HG03342 (cell line): ENCODE data around the gene GAGE2A.
"Not testable (repeated sequence)": the region's sequence is repeated elsewhere in the genome, so short reads cannot be mapped to it uniquely, and the experiment has no call there.

Experiments
- ATAC-seq: cut with Tn5 transposase; IDR thresholded peaks from one replicate; pipeline ENCODE4 v1.9.1; 2021; ENCODE audit warnings: mild to moderate bottlenecking, moderate library complexity; ENCODE audit not compliant: unreplicated experiment

The GAGE2A gene, protein sequence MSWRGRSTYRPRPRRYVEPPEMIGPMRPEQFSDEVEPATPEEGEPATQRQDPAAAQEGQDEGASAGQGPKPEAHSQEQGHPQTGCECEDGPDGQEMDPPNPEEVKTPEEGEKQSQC

DNA sequence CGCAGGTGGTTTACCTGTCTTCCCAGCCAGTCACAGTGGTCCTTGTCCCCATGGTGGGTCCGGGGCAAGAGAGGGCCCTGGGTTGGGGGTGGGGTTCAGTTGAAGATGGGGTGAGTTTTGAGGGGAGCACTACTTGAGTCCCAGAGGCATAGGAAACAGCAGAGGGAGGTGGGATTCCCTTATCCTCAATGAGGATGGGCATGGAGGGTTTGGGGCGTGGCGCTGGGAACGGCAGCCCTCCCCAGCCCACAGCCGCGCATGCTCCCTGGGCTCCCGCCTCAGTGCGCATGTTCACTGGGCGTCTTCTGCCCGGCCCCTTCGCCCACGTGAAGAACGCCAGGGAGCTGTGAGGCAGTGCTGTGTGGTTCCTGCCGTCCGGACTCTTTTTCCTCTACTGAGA lies at the start of gene GAGE2A:
GAGE2A (plus strand) TSS at position 301 of the 400 bp plus-strand sequence. CDS start 1,155 bp downstream, outside the sequence.
- not testable (repeated sequence) for ATAC-seq

DNA sequence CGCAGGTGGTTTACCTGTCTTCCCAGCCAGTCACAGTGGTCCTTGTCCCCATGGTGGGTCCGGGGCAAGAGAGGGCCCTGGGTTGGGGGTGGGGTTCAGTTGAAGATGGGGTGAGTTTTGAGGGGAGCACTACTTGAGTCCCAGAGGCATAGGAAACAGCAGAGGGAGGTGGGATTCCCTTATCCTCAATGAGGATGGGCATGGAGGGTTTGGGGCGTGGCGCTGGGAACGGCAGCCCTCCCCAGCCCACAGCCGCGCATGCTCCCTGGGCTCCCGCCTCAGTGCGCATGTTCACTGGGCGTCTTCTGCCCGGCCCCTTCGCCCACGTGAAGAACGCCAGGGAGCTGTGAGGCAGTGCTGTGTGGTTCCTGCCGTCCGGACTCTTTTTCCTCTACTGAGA lies 47.9 kb upstream of the GAGE2A start, which contains the start of gene GAGE12D:
GAGE12D (plus strand) TSS at position 301 of the 400 bp plus-strand sequence. CDS start 1,155 bp downstream, outside the sequence.
- ATAC-seq = not testable (repeated sequence)

DNA sequence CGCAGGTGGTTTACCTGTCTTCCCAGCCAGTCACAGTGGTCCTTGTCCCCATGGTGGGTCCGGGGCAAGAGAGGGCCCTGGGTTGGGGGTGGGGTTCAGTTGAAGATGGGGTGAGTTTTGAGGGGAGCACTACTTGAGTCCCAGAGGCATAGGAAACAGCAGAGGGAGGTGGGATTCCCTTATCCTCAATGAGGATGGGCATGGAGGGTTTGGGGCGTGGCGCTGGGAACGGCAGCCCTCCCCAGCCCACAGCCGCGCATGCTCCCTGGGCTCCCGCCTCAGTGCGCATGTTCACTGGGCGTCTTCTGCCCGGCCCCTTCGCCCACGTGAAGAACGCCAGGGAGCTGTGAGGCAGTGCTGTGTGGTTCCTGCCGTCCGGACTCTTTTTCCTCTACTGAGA lies 38.3 kb upstream of the GAGE2A start, which contains the start of gene GAGE12E:
GAGE12E (plus strand) TSS at position 301 of the 400 bp plus-strand sequence. CDS start 1,155 bp downstream, outside the sequence.
- ATAC-seq = not testable (repeated sequence)

DNA sequence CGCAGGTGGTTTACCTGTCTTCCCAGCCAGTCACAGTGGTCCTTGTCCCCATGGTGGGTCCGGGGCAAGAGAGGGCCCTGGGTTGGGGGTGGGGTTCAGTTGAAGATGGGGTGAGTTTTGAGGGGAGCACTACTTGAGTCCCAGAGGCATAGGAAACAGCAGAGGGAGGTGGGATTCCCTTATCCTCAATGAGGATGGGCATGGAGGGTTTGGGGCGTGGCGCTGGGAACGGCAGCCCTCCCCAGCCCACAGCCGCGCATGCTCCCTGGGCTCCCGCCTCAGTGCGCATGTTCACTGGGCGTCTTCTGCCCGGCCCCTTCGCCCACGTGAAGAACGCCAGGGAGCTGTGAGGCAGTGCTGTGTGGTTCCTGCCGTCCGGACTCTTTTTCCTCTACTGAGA lies 28.8 kb upstream of the GAGE2A start, which contains the start of gene GAGE12F:
GAGE12F (plus strand) TSS at position 301 of the 400 bp plus-strand sequence. CDS start 1,155 bp downstream, outside the sequence.
- ATAC-seq = not testable (repeated sequence)

DNA sequence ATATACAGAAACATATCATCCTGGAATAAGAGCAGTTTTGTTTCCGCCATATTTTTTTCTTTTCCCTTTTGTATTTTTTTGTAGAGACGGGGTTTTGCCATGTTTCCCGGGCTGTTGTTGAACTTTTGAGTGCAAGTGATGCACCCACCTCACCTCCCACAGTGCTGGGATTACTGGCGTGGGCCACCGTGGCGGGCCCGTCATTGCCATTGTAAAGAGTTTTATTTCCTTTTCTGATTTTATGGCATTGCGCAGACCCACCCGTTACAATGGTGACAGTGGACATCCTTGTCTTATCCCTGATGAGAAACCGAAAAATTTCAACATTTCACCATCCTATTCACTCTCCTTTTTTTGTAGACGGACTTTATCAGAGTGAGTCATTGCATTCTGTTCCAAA lies 20.6 kb upstream of the GAGE2A start:
- ATAC-seq = not testable (repeated sequence)

DNA sequence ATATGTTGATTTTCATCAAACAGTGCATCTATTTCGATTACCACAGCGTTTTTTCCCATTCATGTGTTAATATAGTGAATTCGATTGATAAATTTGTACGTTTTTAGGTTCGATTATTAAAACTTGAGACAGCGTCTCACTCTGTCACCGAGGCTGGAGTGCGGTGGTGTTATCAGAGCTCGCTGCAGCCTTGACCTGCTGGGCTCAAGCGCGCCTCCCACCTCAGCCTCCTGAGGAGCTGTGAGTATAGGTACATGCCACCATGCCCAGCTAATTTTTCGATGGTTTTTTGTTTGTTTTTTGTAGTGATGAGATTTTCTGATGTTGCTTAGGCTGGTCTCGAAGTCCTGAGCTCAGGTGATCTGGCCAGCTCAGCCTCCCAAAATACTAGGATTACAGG lies 20.1 kb upstream of the GAGE2A start:
- not testable (repeated sequence) for ATAC-seq

DNA sequence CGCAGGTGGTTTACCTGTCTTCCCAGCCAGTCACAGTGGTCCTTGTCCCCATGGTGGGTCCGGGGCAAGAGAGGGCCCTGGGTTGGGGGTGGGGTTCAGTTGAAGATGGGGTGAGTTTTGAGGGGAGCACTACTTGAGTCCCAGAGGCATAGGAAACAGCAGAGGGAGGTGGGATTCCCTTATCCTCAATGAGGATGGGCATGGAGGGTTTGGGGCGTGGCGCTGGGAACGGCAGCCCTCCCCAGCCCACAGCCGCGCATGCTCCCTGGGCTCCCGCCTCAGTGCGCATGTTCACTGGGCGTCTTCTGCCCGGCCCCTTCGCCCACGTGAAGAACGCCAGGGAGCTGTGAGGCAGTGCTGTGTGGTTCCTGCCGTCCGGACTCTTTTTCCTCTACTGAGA lies 19.2 kb upstream of the GAGE2A start, which contains the start of gene GAGE12G:
GAGE12G (plus strand) TSS at position 301 of the 400 bp plus-strand sequence. CDS start 1,155 bp downstream, outside the sequence.
- not testable (repeated sequence) for ATAC-seq

DNA sequence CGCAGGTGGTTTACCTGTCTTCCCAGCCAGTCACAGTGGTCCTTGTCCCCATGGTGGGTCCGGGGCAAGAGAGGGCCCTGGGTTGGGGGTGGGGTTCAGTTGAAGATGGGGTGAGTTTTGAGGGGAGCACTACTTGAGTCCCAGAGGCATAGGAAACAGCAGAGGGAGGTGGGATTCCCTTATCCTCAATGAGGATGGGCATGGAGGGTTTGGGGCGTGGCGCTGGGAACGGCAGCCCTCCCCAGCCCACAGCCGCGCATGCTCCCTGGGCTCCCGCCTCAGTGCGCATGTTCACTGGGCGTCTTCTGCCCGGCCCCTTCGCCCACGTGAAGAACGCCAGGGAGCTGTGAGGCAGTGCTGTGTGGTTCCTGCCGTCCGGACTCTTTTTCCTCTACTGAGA lies 9.6 kb upstream of the GAGE2A start, which contains the start of gene GAGE12H:
GAGE12H (plus strand) TSS at position 301 of the 400 bp plus-strand sequence. CDS start 1,155 bp downstream, outside the sequence.
- not testable (repeated sequence) for ATAC-seq

DNA sequence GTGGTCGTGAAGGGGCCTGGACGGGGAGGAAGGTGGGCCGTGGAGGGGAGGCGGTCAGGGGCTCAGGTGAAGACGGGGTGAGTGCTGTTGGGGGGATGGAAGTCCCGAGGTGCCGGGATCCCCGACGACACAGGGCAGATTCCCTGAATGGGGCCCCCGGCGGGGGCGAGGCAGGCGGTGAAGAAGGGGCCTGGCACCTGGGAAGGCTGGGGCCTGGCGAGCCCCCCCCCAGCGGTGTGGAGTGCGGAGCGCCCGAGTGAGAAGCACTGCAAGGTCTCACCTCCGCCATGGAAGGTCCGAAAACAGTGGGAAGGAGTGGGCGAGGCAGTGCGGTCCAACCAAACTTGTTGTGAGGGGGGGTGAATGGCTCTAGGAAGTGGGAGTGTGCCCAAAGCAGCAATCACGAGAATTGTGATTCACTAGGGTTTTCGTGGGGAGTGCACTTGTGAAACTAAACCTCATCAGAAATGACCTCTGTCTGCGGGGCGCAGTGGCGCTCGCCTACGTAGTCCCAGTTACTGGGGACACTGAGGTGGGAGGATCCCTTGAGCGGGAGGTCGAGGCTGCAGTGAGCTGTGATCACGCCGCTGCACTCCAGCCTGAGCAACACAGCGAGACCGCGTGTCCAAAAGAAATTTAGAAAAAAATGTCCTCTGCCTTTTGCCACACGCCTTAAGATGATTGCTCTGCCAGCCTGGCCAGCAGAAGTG lies 628 bp downstream of the GAGE2A start:
- ATAC-seq = not testable (repeated sequence)

DNA sequence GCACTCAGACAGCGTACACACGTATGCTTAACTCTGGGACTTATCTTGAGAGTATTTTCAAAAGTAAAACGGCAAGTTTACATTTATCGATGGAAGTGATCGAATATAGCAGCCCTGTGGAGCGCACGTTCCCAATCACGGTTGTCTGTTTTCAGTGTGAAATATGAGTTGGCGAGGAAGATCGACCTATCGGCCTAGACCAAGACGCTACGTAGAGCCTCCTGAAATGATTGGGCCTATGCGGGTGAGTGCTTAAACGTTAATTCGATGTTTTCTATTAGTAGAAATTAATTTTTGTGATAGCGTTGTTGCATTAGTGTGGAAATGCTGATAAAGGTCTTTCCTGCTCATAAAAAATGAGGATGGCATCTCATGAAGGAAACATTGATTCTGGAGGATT lies 1.2 kb downstream of the GAGE2A start:
- ATAC-seq = not testable (repeated sequence)

DNA sequence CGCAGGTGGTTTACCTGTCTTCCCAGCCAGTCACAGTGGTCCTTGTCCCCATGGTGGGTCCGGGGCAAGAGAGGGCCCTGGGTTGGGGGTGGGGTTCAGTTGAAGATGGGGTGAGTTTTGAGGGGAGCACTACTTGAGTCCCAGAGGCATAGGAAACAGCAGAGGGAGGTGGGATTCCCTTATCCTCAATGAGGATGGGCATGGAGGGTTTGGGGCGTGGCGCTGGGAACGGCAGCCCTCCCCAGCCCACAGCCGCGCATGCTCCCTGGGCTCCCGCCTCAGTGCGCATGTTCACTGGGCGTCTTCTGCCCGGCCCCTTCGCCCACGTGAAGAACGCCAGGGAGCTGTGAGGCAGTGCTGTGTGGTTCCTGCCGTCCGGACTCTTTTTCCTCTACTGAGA lies 9.4 kb downstream of the GAGE2A start, which contains the start of gene GAGE1:
GAGE1 (plus strand) TSS at position 301 of the 400 bp plus-strand sequence. CDS start 1,155 bp downstream, outside the sequence.
- ATAC-seq = not testable (repeated sequence)

DNA sequence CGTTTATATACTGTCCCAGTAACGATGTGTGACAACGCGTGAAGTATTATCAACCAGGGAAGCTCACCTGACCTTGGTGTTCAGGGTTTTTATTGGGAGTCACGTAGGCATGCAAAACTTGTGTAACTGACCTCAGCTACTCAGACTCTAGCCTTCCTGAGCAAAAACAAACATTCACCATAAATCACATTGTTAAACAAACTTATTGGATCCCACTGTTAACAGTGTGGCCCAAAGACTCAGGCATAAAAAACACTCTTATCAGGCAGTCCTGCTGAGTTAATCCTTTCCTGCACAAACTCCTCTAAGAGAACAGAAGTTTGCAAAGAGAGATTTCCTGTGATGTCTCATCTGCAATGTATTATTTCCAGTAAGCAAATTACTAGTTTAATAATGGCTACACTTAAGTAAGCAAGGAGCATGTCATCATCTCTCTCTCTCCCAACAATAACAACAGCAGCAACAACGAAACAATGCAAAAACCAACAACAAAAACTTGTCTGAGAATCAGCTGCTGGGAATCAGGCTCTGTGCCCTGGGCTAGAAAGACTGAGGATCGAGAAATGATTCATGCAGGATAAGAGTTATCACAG lies 21.5 kb downstream of the GAGE2A start:
- ATAC-seq = no peak

DNA sequence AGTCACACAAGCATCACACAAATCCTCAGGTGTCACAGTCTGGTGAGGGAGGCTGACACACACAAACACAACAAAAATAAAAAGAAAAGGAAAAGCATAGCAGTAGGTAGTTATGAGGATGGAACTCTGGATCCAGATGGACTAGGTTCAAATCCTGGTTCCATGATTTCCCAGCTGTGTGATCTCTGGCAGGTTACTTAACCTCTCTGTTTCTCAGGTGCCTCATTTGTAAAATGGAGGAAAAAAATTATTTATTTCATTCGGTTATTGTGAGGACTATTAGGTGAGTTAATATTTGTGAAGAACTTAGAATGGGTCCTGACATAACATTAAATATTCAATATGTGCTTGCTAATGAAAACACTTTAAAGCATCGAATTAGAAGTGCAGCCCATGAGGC lies 29.3 kb downstream of the GAGE2A start:
- ATAC-seq = no peak

DNA sequence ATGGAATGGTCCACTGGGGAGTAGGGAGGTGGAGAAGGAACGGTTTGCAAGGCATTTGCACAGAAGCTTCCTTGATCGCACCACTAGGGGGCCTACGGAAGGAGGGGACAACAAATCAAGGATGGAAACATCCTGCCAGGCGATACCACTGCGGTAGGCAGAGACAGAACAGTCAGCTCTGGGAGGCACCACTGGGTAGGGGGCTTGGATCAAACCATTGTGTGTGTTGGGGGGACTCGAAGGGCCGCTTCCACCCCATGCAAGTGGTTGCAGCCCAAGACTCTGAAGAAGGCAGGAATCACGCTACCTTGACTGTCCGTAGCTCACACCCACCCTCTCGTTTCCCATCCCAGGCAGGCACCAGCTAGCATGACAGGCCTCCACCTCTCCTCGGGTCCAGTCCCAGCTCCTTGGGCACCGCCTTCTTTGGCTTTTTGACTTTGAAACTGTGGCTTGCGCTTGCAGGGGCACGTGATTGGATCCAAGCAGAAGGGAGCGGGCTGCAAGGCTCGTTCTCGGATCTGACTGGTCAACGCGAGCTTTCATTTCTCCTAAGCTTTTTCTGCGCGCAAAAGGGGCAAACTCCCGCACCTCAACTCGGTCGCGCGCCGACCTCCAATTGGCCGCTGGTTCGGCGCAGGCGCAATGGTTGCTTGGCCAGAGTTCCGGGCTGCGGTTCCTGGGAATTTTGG lies 37.9 kb downstream of the GAGE2A start:
- no peak for ATAC-seq

DNA sequence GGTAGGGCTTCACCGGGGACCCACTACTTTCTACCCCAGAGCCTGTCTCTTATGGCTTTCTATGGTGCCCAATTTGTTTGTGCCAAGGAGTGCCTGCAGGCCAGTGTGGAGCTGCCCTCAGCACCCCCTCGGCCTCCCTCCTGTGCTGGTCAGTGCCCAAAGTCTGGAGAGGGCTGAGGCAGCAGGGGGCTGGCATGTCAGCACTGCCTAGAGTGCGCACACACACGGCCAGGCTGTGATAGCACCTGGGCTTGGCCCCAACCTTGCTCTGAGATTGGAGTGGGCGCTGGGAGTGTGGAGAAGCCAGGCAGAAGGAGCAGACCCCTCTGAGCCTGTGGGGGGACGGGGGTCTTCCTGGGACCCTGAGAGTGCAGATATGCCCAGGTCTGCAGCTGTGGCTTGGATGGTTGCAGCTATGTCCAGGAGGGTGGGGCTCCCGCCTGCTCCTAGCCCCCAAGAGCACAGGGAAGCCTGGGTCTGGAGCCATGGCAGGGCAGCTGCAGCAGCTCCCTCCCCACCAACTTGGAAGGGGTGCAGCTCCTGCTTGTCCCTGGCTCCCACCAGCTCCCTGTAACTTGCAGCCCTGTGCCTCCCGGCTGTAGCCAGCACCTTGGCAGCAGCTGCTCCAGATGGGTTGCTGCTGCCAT lies 55.8 kb downstream of the GAGE2A start:
- no peak for ATAC-seq
